NCI-H460 (cell line): ENCODE data around the gene PBXIP1. TPM values are rescaled to one million over a fixed set of nuclear protein-coding genes. Genes with fewer than 3 reads are reported as not detected.

Experiments
- DNase-seq: peaks from one replicate; pipeline ENCODE4 v3.0.0-alpha.2; 2016; ENCODE audit warnings: low read depth; ENCODE audit errors: extremely low read depth
- total RNA-seq: library from RNA; depleted of rRNA; stranded (reverse); fragments of >200 nt; shearing (Covaris generic); gene quantifications from 2 replicates; pipeline ENCODE4 v1.2.3, GENCODE V29; 2014

The PBXIP1 gene
- total RNA-seq, 1 experiment from 2014 or later, result 25.6 TPM

- DNase-seq, result peak; percentile 100
Observed at GRCh38 chr1:154973344-154974101, 17.6 kb upstream of the PBXIP1 start.

GRCh38 chr1:154972517-154973343 lies 16.8 kb upstream of the PBXIP1 start:
- peak; percentile 99 for DNase-seq

GRCh38 chr1:154972213-154972516 lies 16.3 kb upstream of the PBXIP1 start:
- DNase-seq, result no peak

- DNase-seq, result peak; percentile 73
Observed at GRCh38 chr1:154971341-154971998, 15.6 kb upstream of the PBXIP1 start.

GRCh38 chr1:154970631-154971340 lies 14.9 kb upstream of the PBXIP1 start, which contains the start of gene SHC1:
Gene SHC1 (minus strand): TSS chr1:154970747. CDS start chr1:154970526, 221 bp downstream.
- peak; percentile 98 for DNase-seq

- no peak for DNase-seq
Observed at GRCh38 chr1:154969860-154970452, 14.1 kb upstream of the PBXIP1 start.

GRCh38 chr1:154969246-154969645 lies 13.3 kb upstream of the PBXIP1 start:
- DNase-seq, result no peak

GRCh38 chr1:154968731-154969130 lies 12.8 kb upstream of the PBXIP1 start:
- no peak for DNase-seq

- DNase-seq, result no peak
Observed at GRCh38 chr1:154967331-154967950, 11.5 kb upstream of the PBXIP1 start.

- DNase-seq, result no peak
Observed at GRCh38 chr1:154966111-154966510, 10.2 kb upstream of the PBXIP1 start.

- DNase-seq, result no peak
Observed at GRCh38 chr1:154964359-154964758, 8.5 kb upstream of the PBXIP1 start.

- no peak for DNase-seq
Observed at GRCh38 chr1:154963643-154964042, 7.7 kb upstream of the PBXIP1 start.

GRCh38 chr1:154962795-154963330 lies 7.0 kb upstream of the PBXIP1 start:
- DNase-seq, result no peak

GRCh38 chr1:154962156-154962749 lies 6.4 kb upstream of the PBXIP1 start:
- DNase-seq, result no peak

- peak; percentile 73 for DNase-seq
Observed at GRCh38 chr1:154961207-154962155, 5.6 kb upstream of the PBXIP1 start, which contains the start of gene PYGO2. Gene PYGO2 (minus strand): TSS chr1:154961782. CDS start chr1:154961576, 206 bp downstream.

GRCh38 chr1:154960446-154961136 lies 4.7 kb upstream of the PBXIP1 start:
- no peak for DNase-seq

- no peak for DNase-seq
Observed at GRCh38 chr1:154959426-154959780, 3.5 kb upstream of the PBXIP1 start.
